IMR-90 (cell line): Measurements from ENCODE around the gene LYPD6B.

ENCODE experiments used
- BHLHE40 ChIP-seq: fragments of 150-350 bp; IDR thresholded peaks from 2 replicates; pipeline ENCODE4 v1.6.1; 2016; ENCODE audit warnings: mild to moderate bottlenecking, low read depth, low read length
- CEBPB ChIP-seq: IDR thresholded peaks from 2 replicates; pipeline ENCODE4 v1.6.1; 2012; ENCODE audit warnings: low read depth, low read length, improper control_type of control experiment
- CHD1 ChIP-seq: IDR thresholded peaks from 2 replicates; pipeline ENCODE4 v1.6.1; 2012; ENCODE audit warnings: low read depth, low read length, improper control_type of control experiment
- ELK1 ChIP-seq: fragments of 150-350 bp; IDR thresholded peaks from 2 replicates; pipeline ENCODE4 v1.6.1; 2016; ENCODE audit warnings: low read depth, mild to moderate bottlenecking, low read length, moderate library complexity, borderline replicate concordance
- MAFK ChIP-seq: IDR thresholded peaks from 2 replicates; pipeline ENCODE4 v1.6.1; 2012; ENCODE audit warnings: low read depth, low read length, improper control_type of control experiment
- MXI1 ChIP-seq: IDR thresholded peaks from 2 replicates; pipeline ENCODE4 v1.6.1; 2012; ENCODE audit warnings: low read depth, mild to moderate bottlenecking, low read length, moderate library complexity, borderline replicate concordance
- NFE2L2 ChIP-seq: fragments of 150-350 bp; IDR thresholded peaks from 2 replicates; pipeline ENCODE4 v1.6.1; 2016; ENCODE audit warnings: low read depth, mild to moderate bottlenecking, low read length
- POLR2A ChIP-seq: IDR thresholded peaks from 2 replicates; pipeline ENCODE4 v1.6.1; 2012; ENCODE audit warnings: mild to moderate bottlenecking, low read depth, low read length
- RAD21 ChIP-seq: IDR thresholded peaks from 2 replicates; pipeline ENCODE4 v1.6.1; 2012; ENCODE audit warnings: low read length, improper control_type of control experiment
- RCOR1 ChIP-seq: IDR thresholded peaks from 2 replicates; pipeline ENCODE4 v1.6.1; 2012; ENCODE audit warnings: mild to moderate bottlenecking, low read length, improper control_type of control experiment; ENCODE audit not compliant: insufficient replicate concordance
- RFX5 ChIP-seq: IDR thresholded peaks from 2 replicates; pipeline ENCODE4 v1.8.0; 2012; ENCODE audit warnings: low read depth, mild to moderate bottlenecking, low read length, moderate library complexity
- SMC3 ChIP-seq: fragments of 150-350 bp; IDR thresholded peaks from 2 replicates; pipeline ENCODE4 v1.6.1; 2016; ENCODE audit warnings: low read depth, mild to moderate bottlenecking, antibody characterized with exemption, low read length, moderate library complexity
- USF2 ChIP-seq: fragments of 150-350 bp; IDR thresholded peaks from 2 replicates; pipeline ENCODE4 v1.6.1; 2017; ENCODE audit warnings: mild to moderate bottlenecking, antibody characterized with exemption, low read length, low read depth
- TF ChIP-seq, protein P1 (sequence below): conservative IDR thresholded peaks from 2 replicates; pipeline ENCODE4 v1.5.1; 2012; ENCODE audit warnings: mild to moderate bottlenecking, low read depth, low read length, improper control_type of control experiment

DNA sequence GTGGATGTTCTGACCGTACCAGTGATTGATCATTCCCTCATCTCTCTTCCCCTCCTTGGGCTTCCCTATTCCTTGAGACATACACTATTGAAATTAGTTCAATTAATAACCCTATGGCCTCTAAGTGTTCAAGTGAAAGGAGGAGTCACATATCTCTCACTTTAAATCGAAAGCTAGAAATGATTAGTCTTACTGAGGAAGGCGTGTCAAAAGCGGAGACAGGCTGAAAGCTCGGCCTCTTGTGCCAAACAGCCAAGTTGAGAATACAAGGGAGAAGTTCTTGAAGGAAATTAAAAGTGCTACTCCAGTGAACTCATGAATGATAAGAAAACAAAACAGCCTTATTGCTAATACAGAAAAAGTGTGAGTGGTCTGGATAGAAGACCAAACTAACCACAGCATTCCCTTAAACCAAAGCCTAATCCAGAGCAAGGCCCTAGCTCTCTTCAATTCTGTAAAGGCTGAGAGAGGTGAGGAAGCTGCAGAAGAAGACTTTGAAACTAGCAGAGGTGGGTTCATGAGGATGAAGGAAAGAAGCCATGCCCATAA is 147.5 kb downstream of the LYPD6B start:
- TF ChIP-seq, protein P1, sequence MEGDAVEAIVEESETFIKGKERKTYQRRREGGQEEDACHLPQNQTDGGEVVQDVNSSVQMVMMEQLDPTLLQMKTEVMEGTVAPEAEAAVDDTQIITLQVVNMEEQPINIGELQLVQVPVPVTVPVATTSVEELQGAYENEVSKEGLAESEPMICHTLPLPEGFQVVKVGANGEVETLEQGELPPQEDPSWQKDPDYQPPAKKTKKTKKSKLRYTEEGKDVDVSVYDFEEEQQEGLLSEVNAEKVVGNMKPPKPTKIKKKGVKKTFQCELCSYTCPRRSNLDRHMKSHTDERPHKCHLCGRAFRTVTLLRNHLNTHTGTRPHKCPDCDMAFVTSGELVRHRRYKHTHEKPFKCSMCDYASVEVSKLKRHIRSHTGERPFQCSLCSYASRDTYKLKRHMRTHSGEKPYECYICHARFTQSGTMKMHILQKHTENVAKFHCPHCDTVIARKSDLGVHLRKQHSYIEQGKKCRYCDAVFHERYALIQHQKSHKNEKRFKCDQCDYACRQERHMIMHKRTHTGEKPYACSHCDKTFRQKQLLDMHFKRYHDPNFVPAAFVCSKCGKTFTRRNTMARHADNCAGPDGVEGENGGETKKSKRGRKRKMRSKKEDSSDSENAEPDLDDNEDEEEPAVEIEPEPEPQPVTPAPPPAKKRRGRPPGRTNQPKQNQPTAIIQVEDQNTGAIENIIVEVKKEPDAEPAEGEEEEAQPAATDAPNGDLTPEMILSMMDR: no peak
- TF ChIP-seq CEBPB (no peak), BHLHE40 (no peak), RCOR1 (no peak), POLR2A (no peak), USF2 (no peak), ELK1 (no peak), SMC3 (no peak), RFX5 (no peak), MAFK (no peak), RAD21 (no peak), MXI1 (no peak), NFE2L2 (no peak), CHD1 (no peak)
